Lung microvascular endothelial cell (primary cell): ENCODE results near the gene NEURL4. TPM values are rescaled to one million over a fixed set of nuclear protein-coding genes. Genes with fewer than 3 reads are reported as not detected.
A peak's percentile ranks its signal among the peaks of the same experiment; 100 is the strongest.

ENCODE experiments used
- DNase-seq, 2 donors: peaks; one replicate each; pipeline versions ENCODE4 v3.0.0 to v3.0.0-alpha.2; 2010; ENCODE audit warnings: low read depth in 2 of 2
- total RNA-seq: library from RNA; depleted of rRNA; stranded (reverse); fragments of >200 nt; gene quantifications from 2 replicates; pipeline ENCODE4 v1.2.1, GENCODE V29; 2014

NEURL4 gene
- total RNA-seq, 1 donor from 2014 or later, result 13.1 TPM

GRCh38 chr17:7323731-7324437 is 5.3 kb downstream of the NEURL4 start:
- DNase-seq, result peak; percentile 42 to 67

- DNase-seq, result no peak
Measured at GRCh38 chr17:7322520-7323194, 6.5 kb downstream of the NEURL4 start.

GRCh38 chr17:7321466-7321865 is 7.7 kb downstream of the NEURL4 start:
- DNase-seq, result no peak

GRCh38 chr17:7318121-7318860 is 10.8 kb downstream of the NEURL4 start:
- no peak for DNase-seq

- DNase-seq, result no peak
Measured at GRCh38 chr17:7317161-7317803, 11.9 kb downstream of the NEURL4 start.

GRCh38 chr17:7315570-7316235 is 13.4 kb downstream of the NEURL4 start:
- DNase-seq, result no peak

GRCh38 chr17:7314719-7315569 is 14.2 kb downstream of the NEURL4 start, which contains the start of gene GPS2:
TSS of gene GPS2 (minus strand) at chr17:7315360. CDS start at chr17:7315052, 308 bp downstream.
- DNase-seq, result peak; percentile 85 to 91

GRCh38 chr17:7313890-7314718 is 15.0 kb downstream of the NEURL4 start:
- no peak for DNase-seq

GRCh38 chr17:7313088-7313889 is 15.8 kb downstream of the NEURL4 start:
- no peak for DNase-seq

GRCh38 chr17:7312432-7313087 is 16.6 kb downstream of the NEURL4 start:
- DNase-seq, result no peak

- DNase-seq, result no peak
Measured at GRCh38 chr17:7311110-7311705, 17.9 kb downstream of the NEURL4 start.

- no peak for DNase-seq
Measured at GRCh38 chr17:7309628-7310027, 19.5 kb downstream of the NEURL4 start.

GRCh38 chr17:7308625-7309433 is 20.3 kb downstream of the NEURL4 start:
- DNase-seq, result peak; percentile 83 to 86

- peak; percentile 48 to 55 for DNase-seq
Measured at GRCh38 chr17:7307686-7308624, 21.2 kb downstream of the NEURL4 start.

GRCh38 chr17:7306911-7307685 is 22.0 kb downstream of the NEURL4 start, which contains the start of gene EIF5A:
TSS of gene EIF5A (plus strand) at chr17:7307628. CDS start at chr17:7309636, 2,008 bp downstream.
- peak; percentile 100 for DNase-seq
